SU-DHL-6 (cell line): ENCODE results near the gene RINL.

Experiments
- CTCF ChIP-seq: fragments of 200-600 bp; sonication (generic); IDR thresholded peaks from one replicate; pipeline ENCODE4 v1.5.1; 2017; ENCODE audit warnings: antibody characterized with exemption, mild to moderate bottlenecking, low read length, moderate library complexity; ENCODE audit not compliant: insufficient read depth, poor library complexity, severe bottlenecking
- EZH2phosphoT487 ChIP-seq: fragments of 200-600 bp; sonication (generic), shearing (Covaris generic); conservative IDR thresholded peaks from 2 replicates; pipeline ENCODE4 v1.6.1; 2018; ENCODE audit warnings: mild to moderate bottlenecking, antibody characterized with exemption, low read length, moderate library complexity, mixed read lengths

- TF ChIP-seq CTCF: no peak
- TF ChIP-seq EZH2phosphoT487: no peak
Observed at GRCh38 chr19:38833092-38833425, 45.0 kb downstream of the RINL start.
